ENCODE results near the gene TMEM131L.
"Not testable (repeated sequence)": the region's sequence is repeated elsewhere in the genome, so short reads cannot be mapped to it uniquely, and the experiment has no call there.

Gene TMEM131L

DNA sequence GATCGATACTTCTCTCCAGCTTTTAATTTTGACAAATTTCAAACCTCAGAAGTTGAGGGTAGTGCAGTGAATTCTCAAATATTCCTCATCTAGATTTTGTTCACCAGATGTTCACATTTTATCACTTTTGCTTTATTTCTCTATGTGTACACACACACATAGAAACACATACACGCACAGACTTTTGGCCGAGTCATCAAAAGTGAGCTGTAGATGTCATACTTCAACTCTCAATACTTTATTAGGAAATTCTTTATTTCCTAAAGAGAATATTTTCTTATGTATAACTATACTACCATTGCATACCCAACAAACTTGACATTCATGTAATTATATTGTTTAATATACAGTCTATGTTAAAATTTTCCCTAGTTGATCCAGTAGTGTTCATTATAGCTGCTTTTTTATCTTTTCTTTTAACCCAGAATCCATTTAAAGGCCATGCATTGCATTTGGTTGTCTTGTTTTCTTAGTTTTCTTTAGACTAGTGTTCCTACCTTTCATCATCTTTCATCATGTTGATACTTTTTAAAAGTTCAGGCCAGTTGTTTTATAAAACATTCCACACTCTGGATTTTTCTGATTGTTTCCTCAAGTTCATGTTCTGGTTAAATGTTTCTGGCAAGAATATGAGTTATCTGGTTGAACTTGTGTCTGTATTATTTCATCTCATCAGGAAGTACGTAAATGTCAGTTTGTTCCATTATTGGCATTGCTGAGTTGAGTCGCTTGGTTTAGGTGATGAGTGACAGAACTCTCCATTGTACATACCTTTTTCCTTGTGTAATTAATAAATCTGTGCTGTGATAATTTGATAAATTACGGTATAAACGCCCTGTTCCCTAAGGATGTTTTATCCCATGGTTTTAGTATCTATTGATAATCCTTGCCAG lies 123.8 kb downstream of the TMEM131L start:
- DNase-seq, result no peak

DNA sequence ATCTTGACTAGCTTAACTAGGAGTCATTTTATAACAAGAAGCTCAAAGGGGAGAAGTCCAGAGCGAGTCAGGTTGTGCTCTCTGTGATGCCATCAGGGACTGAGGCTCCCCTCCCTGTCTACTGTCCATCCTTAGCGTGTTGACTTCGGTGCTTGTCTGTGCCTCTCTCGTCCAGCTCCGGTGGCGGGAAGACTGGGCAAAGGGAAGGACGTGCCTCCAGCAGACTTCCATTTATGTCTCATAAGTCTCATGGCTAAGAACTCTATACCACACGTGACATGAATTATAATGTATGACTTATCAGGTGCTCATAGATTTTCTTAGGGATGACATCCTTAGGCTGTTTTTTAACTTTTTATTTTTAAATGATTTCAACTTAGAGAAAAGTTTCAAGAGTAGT lies 125.3 kb downstream of the TMEM131L start:
- no peak for DNase-seq

DNA sequence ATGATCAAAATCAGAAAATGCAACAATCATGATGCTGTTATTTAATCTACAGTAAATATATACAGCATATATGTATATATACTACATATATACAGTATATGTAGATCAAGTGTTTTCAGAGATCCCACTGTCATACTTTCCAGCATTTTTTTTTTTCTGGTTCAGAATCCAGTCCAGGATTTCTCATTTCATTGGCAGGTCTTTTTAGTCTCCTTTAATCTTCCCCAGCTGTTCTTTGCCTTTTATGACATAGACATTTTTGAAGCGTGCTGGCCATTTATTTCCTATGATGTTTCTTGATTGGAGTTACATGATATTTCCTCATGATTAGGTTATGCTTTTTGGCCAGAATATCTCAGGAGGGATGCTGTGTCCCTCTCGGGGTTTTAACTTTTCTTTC lies 125.9 kb downstream of the TMEM131L start:
- no peak for DNase-seq

DNA sequence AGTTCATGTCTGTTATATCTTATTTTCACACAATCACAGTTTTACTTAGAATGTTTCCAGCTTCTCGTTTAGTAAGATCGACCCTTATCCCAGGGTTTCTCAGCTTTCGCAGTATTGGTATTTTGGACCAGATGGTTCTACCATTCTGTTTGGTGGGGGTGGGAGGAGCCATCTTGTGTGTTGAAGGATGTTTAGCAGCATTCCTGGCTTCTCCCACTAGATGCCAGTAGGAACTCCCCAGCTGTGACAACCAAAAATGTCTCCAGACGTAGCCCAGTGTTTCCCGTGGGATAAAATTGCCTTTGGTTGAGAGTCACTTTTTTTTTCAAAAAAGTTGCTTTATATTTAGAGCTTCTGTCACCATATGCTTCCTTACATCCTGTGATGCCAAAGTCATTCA lies 127.0 kb downstream of the TMEM131L start:
- DNase-seq, result no peak

DNA sequence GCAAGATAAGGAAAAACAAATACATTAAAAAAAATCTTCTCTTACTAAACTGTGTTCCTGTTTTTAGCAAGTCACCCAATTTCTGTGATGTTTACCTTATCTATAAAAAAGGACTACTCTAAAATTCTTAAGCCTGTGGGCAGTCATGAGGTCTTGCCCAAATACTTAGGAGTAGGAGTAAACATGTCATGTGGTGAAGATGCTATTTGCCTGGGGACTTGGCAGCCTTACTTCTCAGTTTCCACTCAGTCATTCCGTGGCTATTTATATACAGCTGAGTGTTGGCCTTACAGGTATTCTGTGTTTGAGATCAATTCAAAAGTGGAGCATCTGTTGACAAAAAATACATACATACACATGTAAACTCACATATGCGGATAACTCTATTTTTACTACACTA lies 128.1 kb downstream of the TMEM131L start:
- DNase-seq, result no peak

DNA sequence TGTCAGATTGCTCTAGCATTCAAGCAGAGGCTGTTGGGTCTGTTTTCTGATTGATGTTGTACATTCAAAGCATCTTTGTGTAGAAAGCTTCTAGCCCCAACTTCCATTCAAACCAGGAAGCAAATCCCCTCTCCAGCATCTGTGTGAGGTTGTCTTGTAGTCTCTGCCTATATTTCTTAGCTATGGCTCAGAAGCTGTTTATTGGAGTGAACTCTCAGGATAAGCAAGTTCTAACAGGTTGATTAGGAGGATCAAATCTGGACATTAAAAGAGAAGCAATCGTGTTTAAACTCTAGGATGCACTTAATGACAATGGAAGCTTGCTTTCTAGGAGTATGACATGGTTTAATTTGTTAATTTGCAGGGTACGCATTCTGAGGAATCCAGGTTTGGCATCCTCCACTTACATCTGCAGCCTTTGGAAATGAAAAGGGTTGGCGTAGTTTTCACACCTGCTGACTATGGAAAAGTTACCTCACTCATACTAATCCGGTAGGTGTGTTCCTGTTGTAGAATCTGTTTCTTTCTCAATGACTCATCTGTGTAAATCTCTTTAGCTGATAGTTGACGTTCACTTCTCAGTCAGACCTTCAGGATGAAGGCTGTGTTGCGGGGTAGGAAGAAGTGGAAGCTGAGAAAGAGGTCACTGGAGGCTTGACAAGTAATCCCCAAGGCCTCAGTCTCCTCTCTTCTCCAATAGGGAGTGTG lies 129.9 kb downstream of the TMEM131L start:
- DNase-seq, result no peak

DNA sequence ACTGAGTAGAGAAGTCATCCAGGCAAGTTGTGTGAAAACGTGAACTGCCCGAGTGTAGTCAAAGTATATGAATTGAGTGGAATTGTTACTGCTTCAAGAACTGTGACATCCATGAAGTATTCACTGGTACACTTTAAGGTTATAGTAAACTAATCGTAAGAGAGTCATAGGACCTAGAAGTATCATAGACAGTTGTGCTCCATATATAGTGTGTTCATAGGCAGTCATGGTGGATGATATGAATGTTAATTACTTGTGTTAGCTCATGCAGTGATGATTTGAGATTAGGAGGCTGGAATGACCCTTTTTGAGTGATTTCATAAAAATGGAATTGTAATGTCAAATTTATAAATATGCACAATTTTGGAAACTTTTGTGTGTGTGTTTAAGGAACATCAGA lies 136.6 kb downstream of the TMEM131L start:
- DNase-seq, result no peak

DNA sequence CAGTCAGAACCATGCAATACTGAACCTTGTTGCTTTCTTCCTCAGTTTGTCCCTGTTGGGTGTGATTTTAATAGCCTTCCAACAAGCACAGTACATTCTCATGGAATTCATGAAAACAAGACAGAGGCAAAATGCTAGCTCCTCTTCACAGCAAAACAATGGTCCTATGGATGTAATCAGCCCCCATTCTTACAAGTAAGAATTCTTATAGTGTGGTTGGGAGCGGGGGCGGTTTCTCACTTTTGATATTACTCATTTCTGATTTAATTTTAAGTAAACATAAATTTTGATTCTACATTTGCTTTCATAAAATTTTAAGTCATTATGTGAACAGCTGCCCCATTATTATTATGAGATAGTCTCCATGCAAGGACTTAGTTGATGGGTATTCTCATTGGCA lies 137.1 kb downstream of the TMEM131L start:
- no peak for DNase-seq

DNA sequence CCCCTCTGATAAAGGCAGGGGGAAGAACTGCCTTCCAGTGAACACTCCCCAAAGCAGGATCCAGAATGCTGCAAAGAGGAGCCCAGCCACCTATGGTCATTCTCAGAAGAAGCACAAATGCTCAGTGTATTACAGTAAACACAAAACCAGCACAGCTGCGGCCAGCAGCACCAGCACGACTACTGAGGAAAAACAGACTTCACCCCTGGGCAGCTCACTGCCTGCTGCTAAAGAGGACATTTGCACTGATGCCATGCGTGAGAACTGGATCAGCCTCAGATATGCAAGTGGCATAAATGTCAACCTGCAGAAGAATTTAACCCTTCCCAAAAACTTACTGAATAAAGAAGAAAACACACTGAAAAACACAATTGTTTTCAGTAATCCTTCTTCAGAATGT lies 137.7 kb downstream of the TMEM131L start:
- DNase-seq, result no peak

DNA sequence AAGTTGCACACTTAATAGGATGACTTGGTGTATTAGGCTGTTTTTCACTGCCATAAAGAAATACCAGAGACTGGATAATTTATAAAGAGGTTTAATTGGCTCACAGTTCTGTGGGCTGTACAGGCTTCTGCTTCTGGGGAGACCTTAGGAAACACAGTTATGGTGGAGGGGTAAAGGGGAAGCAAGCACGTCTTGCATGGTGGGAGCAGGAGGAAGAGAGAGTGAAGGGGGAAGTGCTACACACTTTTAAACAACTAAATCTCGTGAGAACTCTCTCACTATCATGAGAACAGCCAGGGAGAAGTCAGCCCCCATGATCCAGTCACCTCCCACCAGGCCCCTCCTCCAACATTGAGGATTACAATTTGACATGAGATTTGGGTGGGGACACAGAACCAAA lies 142.9 kb downstream of the TMEM131L start:
- not testable (repeated sequence) for DNase-seq

DNA sequence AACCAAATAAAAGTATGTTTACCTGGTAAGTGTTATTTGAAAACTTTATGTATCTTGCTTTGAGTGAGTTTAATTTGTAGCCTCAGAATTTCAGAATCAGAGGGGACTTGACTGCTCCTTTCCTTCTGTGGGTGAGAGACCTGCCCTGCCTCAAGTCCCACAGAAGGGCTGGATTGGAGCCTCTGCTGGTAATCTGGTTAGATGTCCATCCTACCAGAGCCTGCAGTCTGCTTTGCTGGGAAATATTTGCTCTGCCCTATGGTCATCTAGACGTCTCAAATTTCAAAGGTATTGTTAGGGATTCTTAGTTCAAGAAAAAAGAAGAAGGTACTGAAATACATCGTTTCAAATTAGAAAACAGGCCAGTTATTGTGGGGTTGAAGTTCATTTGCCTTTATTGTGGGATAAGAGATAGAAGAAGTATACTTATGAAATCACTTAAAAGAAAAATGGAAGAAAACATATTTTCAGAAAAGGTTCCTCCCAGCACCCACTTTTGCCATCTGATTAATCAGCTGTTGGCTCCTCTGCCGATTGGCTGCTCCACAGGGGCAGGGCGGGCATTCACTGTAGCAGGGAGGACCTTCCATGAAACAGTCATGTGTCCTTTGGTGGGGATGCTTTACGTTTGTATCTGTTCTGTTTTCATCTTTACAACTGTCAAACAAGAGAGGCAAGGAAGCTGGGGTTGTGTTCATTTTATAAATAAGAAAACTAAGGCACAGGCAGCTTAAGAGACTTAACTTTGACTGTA lies 144.6 kb downstream of the TMEM131L start:
- no peak for DNase-seq

DNA sequence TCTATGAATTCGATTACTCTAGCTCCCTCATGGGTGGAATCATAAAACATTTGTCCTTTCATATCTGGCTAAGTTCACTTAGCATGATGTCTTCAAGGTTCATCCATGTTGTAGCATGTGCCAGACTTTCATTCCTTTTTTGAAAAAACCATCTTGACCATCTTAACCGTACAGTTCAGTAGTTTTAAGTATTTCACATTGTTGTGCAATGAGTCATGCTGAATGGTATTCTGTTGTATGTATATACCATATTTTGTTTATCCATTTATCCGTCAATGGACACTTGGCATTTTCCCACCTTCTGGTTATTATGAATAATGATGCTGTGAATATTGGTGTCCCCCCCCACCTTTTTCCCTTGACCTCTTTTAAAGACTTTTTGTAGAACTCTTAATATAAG lies 145.5 kb downstream of the TMEM131L start:
- DNase-seq, result no peak

DNA sequence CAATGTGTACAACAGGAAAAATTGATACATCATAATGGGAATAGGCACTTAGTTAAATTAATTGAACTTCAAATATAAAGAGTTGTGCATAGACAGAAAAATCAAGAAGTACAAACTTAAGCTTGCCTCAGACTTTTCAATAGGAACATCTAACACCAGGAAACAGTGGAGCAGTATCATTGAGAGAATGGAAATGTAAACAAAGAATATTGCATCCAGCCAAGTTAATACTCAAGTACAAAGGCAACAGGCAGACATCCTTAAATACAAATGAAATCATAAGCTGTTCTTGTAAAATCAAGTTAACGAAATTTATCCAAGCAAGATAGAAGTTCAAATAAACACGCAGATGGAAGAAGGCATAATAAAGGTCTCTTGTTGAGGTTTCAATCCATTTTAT lies 146.7 kb downstream of the TMEM131L start:
- no peak for DNase-seq

DNA sequence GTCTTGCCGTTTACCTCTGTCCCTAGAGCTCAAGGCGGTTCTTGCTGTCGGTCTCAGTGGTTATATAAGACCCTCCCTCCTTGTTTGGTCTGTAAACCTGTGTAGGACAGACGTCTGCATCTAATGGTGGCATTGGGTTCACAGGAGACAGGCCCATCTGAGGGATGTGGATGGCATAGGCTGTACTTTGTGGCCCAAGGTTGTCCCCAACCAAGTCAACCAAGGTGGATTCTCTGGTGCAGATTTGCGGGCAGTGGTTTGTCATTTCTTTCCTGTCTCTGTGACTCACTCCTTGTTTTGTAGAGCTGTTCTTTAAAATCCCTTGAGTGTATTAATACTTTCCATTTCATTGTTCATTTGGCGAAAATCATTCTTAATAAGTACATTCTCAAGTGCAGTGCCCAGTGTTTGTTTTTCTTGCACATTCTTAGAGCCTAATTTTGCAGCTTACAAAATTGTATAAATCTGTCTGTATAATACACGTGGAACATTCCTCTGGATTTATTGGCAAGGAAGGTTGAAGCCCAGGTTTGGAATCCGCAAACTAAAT lies 149.9 kb downstream of the TMEM131L start:
- DNase-seq, result no peak

DNA sequence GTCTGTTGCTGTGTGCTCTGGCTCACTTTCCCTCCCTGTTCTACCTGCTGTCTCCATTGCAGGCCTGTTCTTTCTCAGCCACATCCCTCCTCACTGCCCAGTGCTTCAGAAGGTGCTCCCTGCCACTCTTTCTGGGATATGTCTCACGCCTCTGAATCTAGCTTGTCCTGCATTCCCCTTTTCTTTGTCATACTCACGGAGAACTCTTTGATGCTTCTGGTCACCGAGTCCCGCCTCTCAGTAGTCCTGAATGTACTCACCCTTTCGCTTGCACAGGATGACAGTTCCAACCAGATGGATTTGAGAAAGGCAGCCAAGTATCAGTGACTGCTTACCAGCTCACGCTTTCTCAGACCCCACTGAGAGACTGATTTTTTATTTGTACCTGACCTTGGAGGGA lies 152.7 kb downstream of the TMEM131L start:
- DNase-seq, result no peak

DNA sequence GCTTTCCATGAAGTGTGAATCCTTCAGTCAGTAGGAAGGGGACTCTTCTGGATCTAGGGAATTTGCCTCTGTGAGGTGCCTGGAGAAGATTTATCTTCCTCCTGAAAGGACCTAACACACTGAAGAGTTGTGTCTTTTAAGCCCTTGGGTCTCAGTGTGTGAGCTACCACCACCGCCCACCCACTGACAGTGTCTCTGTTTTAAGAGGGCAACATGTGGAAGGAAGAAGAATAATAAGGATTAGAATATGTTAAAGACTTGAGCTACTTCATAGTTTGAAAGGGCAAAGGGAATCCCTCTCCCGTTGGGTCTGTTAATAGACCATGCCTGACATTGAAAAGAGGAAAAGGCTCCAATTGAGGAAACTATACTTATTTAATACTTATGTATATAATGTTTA lies 153.7 kb downstream of the TMEM131L start:
- no peak for DNase-seq

DNA sequence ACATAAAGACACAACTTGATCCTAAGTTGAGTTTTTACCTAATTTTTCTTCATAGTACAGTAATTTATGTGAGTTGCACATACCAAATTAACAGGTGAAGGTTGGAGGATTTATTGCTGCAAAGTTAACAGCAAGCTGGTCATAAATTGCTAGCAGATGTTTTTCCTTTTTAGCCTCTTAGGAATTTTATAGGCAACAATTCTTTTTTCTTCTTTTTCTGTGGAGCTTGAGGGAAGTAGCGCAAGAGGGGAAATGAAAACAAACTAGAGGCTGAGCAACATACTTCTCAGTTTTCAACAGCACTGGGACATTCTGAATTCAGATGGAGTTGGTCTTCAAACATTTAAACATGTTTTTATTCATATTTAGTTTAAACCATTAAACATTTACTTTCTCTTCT lies 154.2 kb downstream of the TMEM131L start:
- no peak for DNase-seq

DNA sequence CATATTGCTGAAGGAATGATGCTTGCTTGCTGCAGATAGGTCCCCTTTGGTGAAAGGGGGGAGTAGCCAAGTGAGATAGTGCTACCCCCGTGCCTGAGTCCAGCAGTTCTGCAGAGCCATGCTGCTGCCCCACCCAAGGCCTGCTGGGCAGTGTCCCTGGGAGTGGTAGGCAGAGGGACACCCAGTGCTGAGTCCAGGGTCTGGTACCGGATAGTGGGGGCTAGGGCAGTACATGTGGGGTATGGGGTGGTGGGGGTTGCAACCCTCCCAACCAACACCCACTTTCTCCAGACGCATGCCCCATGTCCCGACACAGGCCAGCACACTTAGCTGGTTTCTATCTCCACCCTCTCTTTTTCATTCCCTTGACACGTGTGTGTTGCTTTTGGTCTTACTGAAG lies 155.9 kb downstream of the TMEM131L start:
- no peak for DNase-seq

DNA sequence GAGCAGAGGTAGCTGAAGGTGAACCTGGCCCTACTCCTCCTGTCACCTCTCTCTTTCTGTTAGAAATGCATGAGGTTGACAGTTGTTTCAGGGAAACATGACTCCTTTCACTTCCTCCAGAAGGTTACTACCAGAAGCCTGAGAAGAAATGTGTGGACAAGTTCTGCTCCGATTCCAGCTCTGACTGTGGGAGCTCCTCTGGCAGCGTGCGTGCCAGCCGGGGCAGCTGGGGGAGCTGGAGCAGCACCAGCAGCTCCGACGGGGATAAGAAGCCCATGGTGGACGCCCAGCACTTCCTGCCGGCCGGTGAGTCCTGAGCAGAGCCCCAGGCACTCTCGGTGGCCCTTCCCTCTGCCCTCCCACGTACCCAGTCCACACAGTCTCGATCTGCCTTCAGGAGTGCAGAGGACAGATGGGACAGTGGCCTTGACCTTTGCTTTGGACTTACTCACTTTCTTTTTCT lies 156.6 kb downstream of the TMEM131L start:
- DNase-seq, result no peak

DNA sequence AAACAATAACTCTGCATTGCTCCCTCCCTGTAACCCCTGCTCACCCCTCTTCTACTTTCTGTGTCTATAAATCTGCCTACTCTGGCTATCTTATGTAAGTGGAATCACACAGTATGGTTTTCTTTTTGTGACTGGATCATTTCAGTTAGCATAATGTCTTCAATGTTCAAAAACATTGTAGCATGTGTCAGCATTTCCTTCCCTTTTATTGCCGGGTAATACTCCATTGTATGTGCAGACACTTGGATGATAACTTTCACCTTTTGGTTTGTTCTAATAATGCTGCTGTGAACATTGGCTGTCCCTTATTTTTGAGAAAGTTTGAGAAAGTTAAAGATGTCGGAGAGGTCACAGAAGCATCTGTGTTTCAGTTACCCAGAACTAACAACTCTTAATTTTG lies 157.3 kb downstream of the TMEM131L start:
- DNase-seq, result no peak

DNA sequence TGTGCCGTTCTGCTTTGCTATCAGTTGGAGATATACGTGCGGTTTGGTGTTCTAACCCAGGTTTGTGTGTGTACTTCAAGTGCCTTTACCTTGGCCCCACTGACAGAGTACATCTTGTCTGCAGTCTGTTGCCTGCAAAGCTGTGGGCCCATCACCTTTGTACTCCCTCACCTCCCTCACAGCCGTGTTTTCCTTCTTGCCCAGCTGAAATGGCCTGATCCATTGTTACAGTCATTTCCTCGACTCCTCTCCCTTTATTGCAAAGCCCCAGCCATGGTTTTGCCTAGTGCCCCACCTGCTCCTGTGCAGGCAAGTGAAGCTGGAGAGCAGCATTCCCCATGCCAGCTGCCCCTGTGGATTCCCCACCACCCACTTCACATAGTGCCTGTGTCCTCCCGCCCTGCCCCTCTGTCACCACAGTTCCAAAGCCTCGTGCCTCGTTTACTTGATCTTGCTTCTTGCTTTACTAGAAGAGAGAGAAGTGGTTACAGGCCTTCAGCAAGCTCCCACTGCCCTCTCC lies 162.7 kb downstream of the TMEM131L start:
- DNase-seq, result no peak

DNA sequence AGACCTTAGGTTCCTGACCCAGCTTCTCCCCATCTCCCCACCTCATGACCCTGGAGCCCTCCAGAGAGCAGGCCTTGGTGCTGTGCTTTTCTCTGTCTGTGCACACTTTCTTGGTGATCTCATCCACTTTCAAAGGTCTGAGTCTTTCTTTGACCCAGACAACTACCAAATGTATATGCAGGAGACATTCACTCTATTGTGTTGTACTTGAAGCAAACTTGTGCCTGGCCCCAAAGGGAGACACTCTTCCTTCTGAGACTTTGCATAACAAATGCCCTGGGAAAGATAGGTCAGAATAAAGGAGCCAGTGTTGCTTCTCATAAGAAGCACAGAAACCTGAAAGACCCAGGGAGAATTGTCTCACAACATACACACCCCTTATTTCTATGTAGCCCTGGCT lies 163.6 kb downstream of the TMEM131L start:
- no peak for DNase-seq

DNA sequence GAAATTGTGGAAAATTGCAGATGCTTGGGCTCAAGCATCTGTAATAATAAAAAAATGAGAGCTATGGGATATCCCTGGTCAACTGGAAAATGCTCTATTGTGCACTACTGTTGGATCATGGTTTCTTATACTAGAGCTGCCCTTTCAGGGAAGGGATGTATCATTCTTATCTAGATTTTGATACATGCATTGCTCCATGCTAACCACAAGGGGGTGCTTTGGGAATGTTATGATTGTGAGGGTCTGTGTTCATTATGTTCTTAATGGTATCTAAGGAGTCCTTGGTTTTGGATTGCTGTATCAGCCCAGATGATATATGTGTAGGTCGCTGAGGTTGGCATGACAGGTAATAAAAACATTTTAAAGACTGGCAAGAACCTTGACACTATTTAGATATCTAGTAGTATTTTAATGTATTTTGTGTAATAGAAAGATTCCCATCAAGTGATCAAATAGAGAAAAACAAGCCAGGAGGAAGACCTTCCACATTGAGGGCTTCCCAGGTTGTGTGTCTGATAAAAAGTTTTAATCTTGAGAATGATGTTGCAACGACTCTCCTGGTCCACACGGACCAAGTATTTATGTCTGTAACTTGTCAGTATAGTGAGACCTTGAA lies 168.7 kb downstream of the TMEM131L start:
- no peak for DNase-seq

Data from CD4-positive, alpha-beta T cell treated with Interleukin-1 beta for 1 hour (primary cell).